Measurements from ENCODE around the gene RTRAF.

DNA sequence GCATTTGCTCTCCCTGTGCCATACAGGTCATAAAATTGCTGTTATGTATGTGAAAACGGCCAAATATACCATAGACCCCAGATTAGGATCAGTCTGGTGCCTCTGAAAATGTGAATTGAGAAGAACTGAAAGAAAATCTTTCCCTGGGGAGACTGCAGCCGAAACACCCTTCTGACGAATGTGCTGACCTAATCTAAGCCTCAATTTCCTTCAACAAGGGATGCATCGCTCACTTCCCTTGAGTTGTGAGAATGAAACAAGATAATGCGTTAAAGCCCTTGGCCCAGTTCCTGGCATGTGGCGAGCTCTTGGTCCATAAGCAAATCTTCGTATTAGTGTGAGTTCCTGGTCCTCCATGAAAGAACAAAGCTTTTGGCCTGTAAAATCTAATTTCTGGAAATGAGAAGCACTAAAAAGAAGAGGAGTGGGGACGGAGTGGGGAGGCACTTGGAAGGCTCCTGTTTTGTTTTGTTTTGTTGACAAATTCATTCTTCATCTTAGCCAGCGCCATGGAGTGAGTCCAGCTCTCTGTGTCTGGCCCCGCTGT, 49.5 kb upstream of the RTRAF start:
- TF ChIP-seq POLR2A (IDR thresholded peaks at IDR 0.05) (no peak), EP300 (IDR thresholded peaks at IDR 0.05) (no peak)
- TF ChIP-seq, protein P1, sequence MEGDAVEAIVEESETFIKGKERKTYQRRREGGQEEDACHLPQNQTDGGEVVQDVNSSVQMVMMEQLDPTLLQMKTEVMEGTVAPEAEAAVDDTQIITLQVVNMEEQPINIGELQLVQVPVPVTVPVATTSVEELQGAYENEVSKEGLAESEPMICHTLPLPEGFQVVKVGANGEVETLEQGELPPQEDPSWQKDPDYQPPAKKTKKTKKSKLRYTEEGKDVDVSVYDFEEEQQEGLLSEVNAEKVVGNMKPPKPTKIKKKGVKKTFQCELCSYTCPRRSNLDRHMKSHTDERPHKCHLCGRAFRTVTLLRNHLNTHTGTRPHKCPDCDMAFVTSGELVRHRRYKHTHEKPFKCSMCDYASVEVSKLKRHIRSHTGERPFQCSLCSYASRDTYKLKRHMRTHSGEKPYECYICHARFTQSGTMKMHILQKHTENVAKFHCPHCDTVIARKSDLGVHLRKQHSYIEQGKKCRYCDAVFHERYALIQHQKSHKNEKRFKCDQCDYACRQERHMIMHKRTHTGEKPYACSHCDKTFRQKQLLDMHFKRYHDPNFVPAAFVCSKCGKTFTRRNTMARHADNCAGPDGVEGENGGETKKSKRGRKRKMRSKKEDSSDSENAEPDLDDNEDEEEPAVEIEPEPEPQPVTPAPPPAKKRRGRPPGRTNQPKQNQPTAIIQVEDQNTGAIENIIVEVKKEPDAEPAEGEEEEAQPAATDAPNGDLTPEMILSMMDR (IDR thresholded peaks at IDR 0.05) = no peak

Measured in ovary (tissue), 3 donors.